T-helper 17 cell (primary cell): ENCODE measurements around the gene SYCP2L. TPM values are rescaled to one million over a fixed set of nuclear protein-coding genes. Genes with fewer than 3 reads are reported as not detected.
"Not testable (repeated sequence)": the region's sequence is repeated elsewhere in the genome, so short reads cannot be mapped to it uniquely, and the experiment has no call there.

Experiments
- ATAC-seq: fragments of 150-1000 bp; cut with Tn5 transposase; 2 replicates; pipeline ENCODE4 v1.10.0; 2021; ENCODE audit warnings: mild to moderate bottlenecking, moderate library complexity
- DNase-seq, 3 donors: peaks; one replicate each; pipeline versions ENCODE4 v3.0.0 to v3.0.0-alpha.2; 2020 to 2021
- H3K9me3 ChIP-seq: one replicate; pipeline ENCODE4 v1.7.0; 2013; ENCODE audit warnings: low read length, mild to moderate bottlenecking; ENCODE audit not compliant: control insufficient read depth, poor library complexity, severe bottlenecking
- H3K27ac Mint-ChIP-seq: one replicate; pipeline ENCODE4 v1.8.0; 2022; ENCODE audit warnings: mild to moderate bottlenecking, moderate library complexity, mixed read lengths
- H3K27me3 Mint-ChIP-seq: one replicate; pipeline ENCODE4 v1.8.0; 2022; ENCODE audit warnings: mixed read lengths
- H3K36me3 Mint-ChIP-seq: one replicate; pipeline ENCODE4 v1.8.0; 2022; ENCODE audit warnings: low read depth, mixed read lengths
- H3K4me1 Mint-ChIP-seq: one replicate; pipeline ENCODE4 v1.8.0; 2022; ENCODE audit warnings: mild to moderate bottlenecking, mixed read lengths
- H3K4me3 Mint-ChIP-seq: one replicate; pipeline ENCODE4 v1.8.0; 2022; ENCODE audit warnings: mild to moderate bottlenecking, moderate library complexity, mixed read lengths
- total RNA-seq, 4 donors: library from RNA in 2 of 4; stranded (reverse) in 2 of 4; gene quantifications; one replicate each; pipeline ENCODE4 v1.2.3 and lab custom pipeline; 2022 to 2026

The SYCP2L gene
- total RNA-seq, 2 donors from 2014 or later = not detected

- Mint-ChIP-seq H3K36me3 (peaks cover 2% of the 10 kb centered on the region), H3K4me1 (peaks cover 9% of the 10 kb centered on the region), H3K27ac (peak overlapping the region; percentile 34), H3K27me3 (peaks cover 91% of the 10 kb centered on the region), H3K4me3 (no peak overlapping the region)
- ATAC-seq (no peak), DNase-seq (no peak)
- H3K9me3 ChIP-seq = no peaks in the 10 kb centered on the region
These were observed 2.4 kb upstream of the SYCP2L start for GRCh38 chr6:10884245-10884972.

- not testable (repeated sequence) for H3K4me3 Mint-ChIP-seq, H3K9me3 ChIP-seq, H3K4me1 Mint-ChIP-seq, ATAC-seq, H3K36me3 Mint-ChIP-seq, DNase-seq, H3K27ac Mint-ChIP-seq
- peaks cover 89% of the 10 kb centered on the region for H3K27me3 Mint-ChIP-seq
These were observed 524 bp upstream of the SYCP2L start for GRCh38 chr6:10886365-10886690.

GRCh38 chr6:10890151-10890550 lies 3.3 kb downstream of the SYCP2L start:
- no peak for DNase-seq
- Mint-ChIP-seq H3K27me3 (peaks cover 69% of the 10 kb centered on the region), H3K4me3 (no peak overlapping the region), H3K36me3 (peaks cover 2% of the 10 kb centered on the region), H3K4me1 (peaks cover 2% of the 10 kb centered on the region), H3K27ac (no peak overlapping the region)
- no peaks in the 10 kb centered on the region for H3K9me3 ChIP-seq
- no peak for ATAC-seq

- peaks cover 57% of the 10 kb centered on the region for H3K27me3 Mint-ChIP-seq
- H3K9me3 ChIP-seq = no peaks in the 10 kb centered on the region
- ATAC-seq = no peak
- H3K27ac Mint-ChIP-seq = no peak overlapping the region
- H3K4me1 Mint-ChIP-seq = peaks cover 2% of the 10 kb centered on the region
- DNase-seq = no peak
- H3K36me3 Mint-ChIP-seq = peaks cover 2% of the 10 kb centered on the region
- no peak overlapping the region for H3K4me3 Mint-ChIP-seq
These were observed 5.1 kb downstream of the SYCP2L start for GRCh38 chr6:10891960-10892359.

GRCh38 chr6:10894958-10895357 lies 8.1 kb downstream of the SYCP2L start:
- ATAC-seq (no peak), DNase-seq (no peak)
- no peaks in the 10 kb centered on the region for H3K9me3 ChIP-seq
- Mint-ChIP-seq H3K36me3 (no peaks in the 10 kb centered on the region), H3K27me3 (peaks cover 31% of the 10 kb centered on the region), H3K4me1 (no peaks in the 10 kb centered on the region), H3K4me3 (no peak overlapping the region), H3K27ac (no peak overlapping the region)

GRCh38 chr6:10896691-10897090 lies 9.8 kb downstream of the SYCP2L start:
- no peaks in the 10 kb centered on the region for H3K36me3 Mint-ChIP-seq
- H3K4me3 Mint-ChIP-seq = no peak overlapping the region
- no peak overlapping the region for H3K27ac Mint-ChIP-seq
- H3K27me3 Mint-ChIP-seq = peaks cover 20% of the 10 kb centered on the region
- ATAC-seq = no peak
- no peak for DNase-seq
- no peaks in the 10 kb centered on the region for H3K4me1 Mint-ChIP-seq
- H3K9me3 ChIP-seq = no peaks in the 10 kb centered on the region

GRCh38 chr6:10901770-10902169 lies 14.9 kb downstream of the SYCP2L start:
- ATAC-seq = peak; percentile 76
- no peaks in the 10 kb centered on the region for H3K36me3 Mint-ChIP-seq
- H3K9me3 ChIP-seq = no peaks in the 10 kb centered on the region
- H3K4me3 Mint-ChIP-seq = peak overlapping the region; percentile 4
- no peak for DNase-seq
- peaks cover 2% of the 10 kb centered on the region for H3K4me1 Mint-ChIP-seq
- H3K27ac Mint-ChIP-seq = no peak overlapping the region
- H3K27me3 Mint-ChIP-seq = peaks cover 4% of the 10 kb centered on the region

- no peak for ATAC-seq
- Mint-ChIP-seq H3K27ac (no peak overlapping the region), H3K27me3 (peaks cover 10% of the 10 kb centered on the region), H3K36me3 (no peaks in the 10 kb centered on the region), H3K4me1 (peaks cover 2% of the 10 kb centered on the region), H3K4me3 (no peak overlapping the region)
- H3K9me3 ChIP-seq = peaks cover 3% of the 10 kb centered on the region
- no peak for DNase-seq
These were observed 17.2 kb downstream of the SYCP2L start for GRCh38 chr6:10904015-10904414.

- Mint-ChIP-seq H3K4me3 (no peak overlapping the region), H3K27ac (no peak overlapping the region), H3K36me3 (peaks cover 2% of the 10 kb centered on the region), H3K27me3 (peaks cover 21% of the 10 kb centered on the region), H3K4me1 (peaks cover 2% of the 10 kb centered on the region)
- DNase-seq = no peak
- peaks cover 3% of the 10 kb centered on the region for H3K9me3 ChIP-seq
- no peak for ATAC-seq
These were observed 21.4 kb downstream of the SYCP2L start for GRCh38 chr6:10908228-10908627.

- peaks cover 24% of the 10 kb centered on the region for H3K27me3 Mint-ChIP-seq
- H3K27ac Mint-ChIP-seq, H3K4me1 Mint-ChIP-seq, H3K9me3 ChIP-seq, DNase-seq, ATAC-seq, H3K4me3 Mint-ChIP-seq, H3K36me3 Mint-ChIP-seq: not testable (repeated sequence)
These were observed 32.7 kb downstream of the SYCP2L start for GRCh38 chr6:10919520-10919919.

GRCh38 chr6:10933126-10933525 lies 46.3 kb downstream of the SYCP2L start:
- no peaks in the 10 kb centered on the region for H3K4me1 Mint-ChIP-seq
- H3K4me3 Mint-ChIP-seq = no peak overlapping the region
- DNase-seq (no peak), ATAC-seq (no peak)
- H3K27me3 Mint-ChIP-seq = peaks cover 32% of the 10 kb centered on the region
- no peak overlapping the region for H3K27ac Mint-ChIP-seq
- no peaks in the 10 kb centered on the region for H3K9me3 ChIP-seq
- no peaks in the 10 kb centered on the region for H3K36me3 Mint-ChIP-seq

- H3K9me3 ChIP-seq = no peaks in the 10 kb centered on the region
- H3K4me3 Mint-ChIP-seq = no peak overlapping the region
- ATAC-seq = no peak
- H3K4me1 Mint-ChIP-seq = no peaks in the 10 kb centered on the region
- DNase-seq = no peak
- H3K27me3 Mint-ChIP-seq = no peaks in the 10 kb centered on the region
- no peak overlapping the region for H3K27ac Mint-ChIP-seq
- no peaks in the 10 kb centered on the region for H3K36me3 Mint-ChIP-seq
These were observed 53.0 kb downstream of the SYCP2L start for GRCh38 chr6:10939840-10940239.

GRCh38 chr6:10945845-10946244 lies 59.0 kb downstream of the SYCP2L start:
- Mint-ChIP-seq H3K36me3 (peaks cover 6% of the 10 kb centered on the region), H3K4me1 (no peaks in the 10 kb centered on the region), H3K4me3 (no peak overlapping the region), H3K27ac (no peak overlapping the region), H3K27me3 (peaks cover 18% of the 10 kb centered on the region)
- no peaks in the 10 kb centered on the region for H3K9me3 ChIP-seq
- DNase-seq (no peak), ATAC-seq (no peak)

- peaks cover 6% of the 10 kb centered on the region for H3K36me3 Mint-ChIP-seq
- H3K4me3 Mint-ChIP-seq = no peak overlapping the region
- no peaks in the 10 kb centered on the region for H3K9me3 ChIP-seq
- ATAC-seq (no peak), DNase-seq (no peak)
- H3K4me1 Mint-ChIP-seq = no peaks in the 10 kb centered on the region
- peaks cover 25% of the 10 kb centered on the region for H3K27me3 Mint-ChIP-seq
- no peak overlapping the region for H3K27ac Mint-ChIP-seq
These were observed 61.1 kb downstream of the SYCP2L start for GRCh38 chr6:10947966-10948365.
